HG03378 (cell line): ENCODE data around the gene RGPD8.

ENCODE experiments used
- ATAC-seq: cut with Tn5 transposase; IDR thresholded peaks from one replicate; pipeline ENCODE4 v1.9.1; 2021; ENCODE audit warnings: mild to moderate bottlenecking, moderate library complexity; ENCODE audit not compliant: unreplicated experiment

Gene RGPD8

DNA sequence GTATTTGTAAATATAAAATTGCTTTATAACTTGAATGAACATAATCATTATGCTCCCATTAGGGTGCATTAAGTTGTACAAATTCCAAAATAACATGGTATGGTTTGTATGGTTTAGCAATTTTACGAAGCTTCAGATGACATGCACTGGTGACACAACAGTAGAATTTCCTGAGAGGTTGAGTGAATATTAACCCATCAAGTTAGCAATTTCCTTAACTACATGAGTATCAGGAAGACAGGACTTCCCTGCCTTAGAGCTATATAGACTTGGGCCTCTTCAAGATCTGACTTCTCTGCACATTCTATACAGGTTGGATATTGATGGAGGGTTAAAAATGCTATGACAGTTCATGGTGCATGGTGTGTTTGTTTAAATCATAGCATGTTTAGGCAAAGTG lies 97.8 kb downstream of the RGPD8 start:
- ATAC-seq: no peak

DNA sequence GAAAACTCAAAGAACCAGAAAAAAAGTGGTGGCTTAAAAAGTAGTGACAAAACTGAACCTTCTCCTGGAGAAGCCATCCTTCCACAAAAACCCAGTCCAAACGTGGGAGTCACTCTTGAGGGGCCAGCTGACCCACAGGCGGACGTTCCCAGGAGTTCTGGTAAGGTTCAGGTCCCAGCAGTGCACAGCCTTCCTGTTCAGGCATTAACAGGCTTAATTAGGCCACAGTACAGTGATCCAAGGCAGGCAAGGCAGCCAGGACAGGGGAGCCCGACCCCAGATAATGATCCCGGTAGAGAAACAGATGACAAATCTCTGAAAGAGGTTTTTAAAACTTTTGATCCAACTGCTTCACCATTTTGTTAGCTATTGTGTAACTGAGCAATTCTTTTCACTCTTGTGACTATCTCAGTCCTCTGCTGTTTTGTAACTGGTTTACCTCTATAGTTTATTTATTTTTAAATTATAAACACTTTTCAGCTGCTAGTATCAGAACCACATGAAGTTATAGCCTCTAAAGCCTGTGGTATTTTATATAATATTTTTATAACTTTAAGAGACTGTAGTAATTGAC lies 101.2 kb downstream of the RGPD8 start:
- no peak for ATAC-seq

- ATAC-seq: no peak
These were observed 110.5 kb downstream of the RGPD8 start for GRCh38 chr2:112322919-112323318.

- ATAC-seq: no peak
These were observed 111.8 kb downstream of the RGPD8 start for GRCh38 chr2:112321375-112322320.
